H9 (cell line): ENCODE measurements around the gene TGFBI. TPM values are rescaled to one million over a fixed set of nuclear protein-coding genes. Genes with fewer than 3 reads are reported as not detected.

ENCODE experiments used
- DNase-seq: peaks from one replicate; pipeline ENCODE4 v3.0.0-alpha.2; 2017
- H2AFZ ChIP-seq: one replicate; pipeline ENCODE4 v1.6.1; 2013; ENCODE audit warnings: mild to moderate bottlenecking, low read length, control low read depth, moderate library complexity
- H2AK5ac ChIP-seq: 2 replicates; pipeline ENCODE4 v1.6.1; 2013; ENCODE audit warnings: low read length, control low read depth, mixed read lengths; ENCODE audit not compliant: insufficient read length
- H2BK120ac ChIP-seq: one replicate; pipeline ENCODE4 v1.6.1; 2013; ENCODE audit warnings: low read depth, mild to moderate bottlenecking, low read length, control low read depth, inconsistent platforms; ENCODE audit not compliant: poor library complexity, severe bottlenecking
- H2BK12ac ChIP-seq: 2 replicates; pipeline ENCODE4 v1.6.1; 2013; ENCODE audit warnings: low read length, control low read depth, mixed read lengths, low read depth; ENCODE audit not compliant: insufficient read length
- H2BK15ac ChIP-seq: 2 replicates; pipeline ENCODE4 v1.6.1; 2013; ENCODE audit warnings: low read depth, low read length, control low read depth
- H2BK20ac ChIP-seq: one replicate; pipeline ENCODE4 v1.6.1; 2013; ENCODE audit warnings: low read depth, mild to moderate bottlenecking, low read length, control low read depth, inconsistent platforms; ENCODE audit not compliant: poor library complexity, severe bottlenecking
- H2BK5ac ChIP-seq: 2 replicates; pipeline ENCODE4 v1.6.1; 2013; ENCODE audit warnings: low read length, control low read depth, mixed read lengths; ENCODE audit not compliant: insufficient read length
- H3K14ac ChIP-seq: 2 replicates; pipeline ENCODE4 v1.6.1; 2013; ENCODE audit warnings: low read length, control low read depth; ENCODE audit not compliant: insufficient read depth
- H3K18ac ChIP-seq: 2 replicates; pipeline ENCODE4 v1.6.1; 2013; ENCODE audit warnings: low read depth, mild to moderate bottlenecking, mixed read lengths, low read length, control low read depth; ENCODE audit not compliant: insufficient read length
- H3K23ac ChIP-seq: 2 replicates; pipeline ENCODE4 v1.6.1; 2013; ENCODE audit warnings: low read length, control low read depth, mixed read lengths, low read depth; ENCODE audit not compliant: insufficient read length
- H3K23me2 ChIP-seq: 2 replicates; pipeline ENCODE4 v1.6.1; 2013; ENCODE audit warnings: low read depth, mild to moderate bottlenecking, mixed read lengths, low read length, control low read depth; ENCODE audit not compliant: insufficient read length, poor library complexity, severe bottlenecking
- H3K27ac ChIP-seq: 2 replicates; pipeline ENCODE4 v1.5.1; 2013; ENCODE audit warnings: low read length, control low read depth, mixed read lengths, low read depth; ENCODE audit not compliant: insufficient read length
- H3K27me3 ChIP-seq: 2 replicates; pipeline ENCODE4 v1.6.1; 2013; ENCODE audit warnings: low read length, control low read depth, inconsistent platforms; ENCODE audit not compliant: insufficient read depth
- H3K4ac ChIP-seq: 2 replicates; pipeline ENCODE4 v1.6.1; 2013; ENCODE audit warnings: low read depth, mild to moderate bottlenecking, control low read depth, inconsistent platforms, low read length, moderate library complexity
- H3K4me1 ChIP-seq: 2 replicates; pipeline ENCODE4 v1.6.1; 2013; ENCODE audit warnings: low read length, control low read depth, inconsistent platforms; ENCODE audit not compliant: insufficient read depth
- H3K4me2 ChIP-seq: 2 replicates; pipeline ENCODE4 v1.6.1; 2013; ENCODE audit warnings: low read length, control low read depth, mixed read lengths; ENCODE audit not compliant: insufficient read length, insufficient read depth
- H3K56ac ChIP-seq: 2 replicates; pipeline ENCODE4 v1.6.1; 2013; ENCODE audit warnings: low read depth, mild to moderate bottlenecking, mixed read lengths, low read length, control low read depth; ENCODE audit not compliant: insufficient read length
- H3K79me1 ChIP-seq: 2 replicates; pipeline ENCODE4 v1.6.1; 2013; ENCODE audit warnings: low read depth, mild to moderate bottlenecking, moderate library complexity, low read length, control low read depth, inconsistent platforms; ENCODE audit not compliant: insufficient read depth, poor library complexity, severe bottlenecking
- H3K79me2 ChIP-seq: 2 replicates; pipeline ENCODE4 v1.6.1; 2013; ENCODE audit warnings: low read length, control low read depth, inconsistent platforms; ENCODE audit not compliant: insufficient read depth
- H3K9ac ChIP-seq: 2 replicates; pipeline ENCODE4 v1.6.1; 2013; ENCODE audit warnings: low read length, control low read depth, mixed read lengths; ENCODE audit not compliant: insufficient read length; ENCODE audit errors: extremely low read depth
- H3K9me3 ChIP-seq: one replicate; pipeline ENCODE4 v1.6.1; 2013; ENCODE audit warnings: low read depth, low read length, inconsistent platforms; ENCODE audit not compliant: control insufficient read depth
- H3T11ph ChIP-seq: one replicate; pipeline ENCODE4 v1.6.1; 2013; ENCODE audit warnings: mild to moderate bottlenecking, low read length, control low read depth, inconsistent platforms
- H4K20me1 ChIP-seq: one replicate; pipeline ENCODE4 v1.6.1; 2013; ENCODE audit not compliant: control insufficient read depth, insufficient read length, insufficient read depth
- H4K5ac ChIP-seq: 2 replicates; pipeline ENCODE4 v1.6.1; 2013; ENCODE audit warnings: low read depth, mild to moderate bottlenecking, mixed read lengths, low read length, control low read depth; ENCODE audit not compliant: insufficient read length
- H4K8ac ChIP-seq: replicated peaks from 2 replicates; pipeline ENCODE4 v1.6.1; 2013; ENCODE audit warnings: low read length, control low read depth, mixed read lengths, low read depth; ENCODE audit not compliant: insufficient read length
- H4K91ac ChIP-seq: 2 replicates; pipeline ENCODE4 v1.6.1; 2013; ENCODE audit warnings: low read depth, mild to moderate bottlenecking, moderate library complexity, mixed read lengths, low read length, control low read depth; ENCODE audit not compliant: insufficient read length
- H3K27ac Mint-ChIP-seq, 3 experiments: 2 replicates in 2 of 3; 3 replicates in 1 of 3; pipeline ENCODE4 v1.8.0; 2020 to 2021; ENCODE audit warnings: mixed read lengths in 3 of 3, mild to moderate bottlenecking in 1 of 3, moderate library complexity in 1 of 3
- H3K27me3 Mint-ChIP-seq: 2 replicates; pipeline ENCODE4 v1.8.0; 2021; ENCODE audit warnings: low read depth, mild to moderate bottlenecking, moderate library complexity, mixed read lengths
- H3K36me3 Mint-ChIP-seq, 3 experiments: 2 replicates in 2 of 3; 3 replicates in 1 of 3; pipeline ENCODE4 v1.8.0; 2020 to 2021; ENCODE audit warnings: low read depth in 3 of 3, mixed read lengths in 3 of 3; ENCODE audit not compliant: insufficient read depth in 1 of 3
- H3K4me1 Mint-ChIP-seq, 2 experiments: 2 replicates each; pipeline ENCODE4 v1.8.0; 2020; ENCODE audit warnings: mixed read lengths in 2 of 2
- H3K4me3 Mint-ChIP-seq, 2 experiments: 2 replicates in 1 of 2; 3 replicates in 1 of 2; pipeline ENCODE4 v1.8.0; 2020 to 2021; ENCODE audit warnings: mild to moderate bottlenecking in 2 of 2, mixed read lengths in 2 of 2, moderate library complexity in 1 of 2
- H3K9me3 Mint-ChIP-seq, 2 experiments: 2 replicates in 1 of 2; 3 replicates in 1 of 2; pipeline ENCODE4 v1.8.0; 2020; ENCODE audit warnings: mild to moderate bottlenecking in 2 of 2, mixed read lengths in 2 of 2, moderate library complexity in 1 of 2
- WGBS: extraction: QIAGEN DNeasy Blood & Tissue Kit; methylation state at CpG from one replicate; pipeline ENCODE4 v1.1.7; 2013; ENCODE audit warnings: missing lambda C conversion rate, low lambda C conversion rate, mixed read lengths; ENCODE audit not compliant: insufficient read length; ENCODE audit errors: extremely low coverage; 5-methylcytosine and 5-hydroxymethylcytosine counted together
- total RNA-seq: library from RNA; stranded (reverse); gene quantifications from 2 replicates; pipeline ENCODE4 v1.2.1, GENCODE V29; 2021
- TF ChIP-seq, protein P1 (sequence below): fragments of 200-600 bp; sonication (generic); conservative IDR thresholded peaks from 3 replicates; pipeline ENCODE4 v1.8.0; 2021; ENCODE audit warnings: antibody characterized with exemption, mild to moderate bottlenecking

The TGFBI gene
- total RNA-seq, 1 experiment from 2014 or later = 4.7 TPM

GRCh38 chr5:135990528-135991255 is 38.1 kb upstream of the TGFBI start:
- no peaks in the 10 kb centered on the region for H3K79me1 ChIP-seq
- WGBS = no CpG with 5 or more reads among the region's 21 CpGs
- no peak overlapping the region for H2AK5ac ChIP-seq
- no peak overlapping the region for H4K91ac ChIP-seq
- Mint-ChIP-seq H3K4me1 (no peaks in the 10 kb centered on the region), H3K36me3 (no peaks in the 10 kb centered on the region), H3K27me3 (peaks cover 12% of the 10 kb centered on the region), H3K9me3 (no peaks in the 10 kb centered on the region), H3K4me3 (no peak overlapping the region), H3K27ac (no peak overlapping the region)
- no peak for DNase-seq
- no peak overlapping the region for H2BK120ac ChIP-seq
- TF ChIP-seq, protein P1, sequence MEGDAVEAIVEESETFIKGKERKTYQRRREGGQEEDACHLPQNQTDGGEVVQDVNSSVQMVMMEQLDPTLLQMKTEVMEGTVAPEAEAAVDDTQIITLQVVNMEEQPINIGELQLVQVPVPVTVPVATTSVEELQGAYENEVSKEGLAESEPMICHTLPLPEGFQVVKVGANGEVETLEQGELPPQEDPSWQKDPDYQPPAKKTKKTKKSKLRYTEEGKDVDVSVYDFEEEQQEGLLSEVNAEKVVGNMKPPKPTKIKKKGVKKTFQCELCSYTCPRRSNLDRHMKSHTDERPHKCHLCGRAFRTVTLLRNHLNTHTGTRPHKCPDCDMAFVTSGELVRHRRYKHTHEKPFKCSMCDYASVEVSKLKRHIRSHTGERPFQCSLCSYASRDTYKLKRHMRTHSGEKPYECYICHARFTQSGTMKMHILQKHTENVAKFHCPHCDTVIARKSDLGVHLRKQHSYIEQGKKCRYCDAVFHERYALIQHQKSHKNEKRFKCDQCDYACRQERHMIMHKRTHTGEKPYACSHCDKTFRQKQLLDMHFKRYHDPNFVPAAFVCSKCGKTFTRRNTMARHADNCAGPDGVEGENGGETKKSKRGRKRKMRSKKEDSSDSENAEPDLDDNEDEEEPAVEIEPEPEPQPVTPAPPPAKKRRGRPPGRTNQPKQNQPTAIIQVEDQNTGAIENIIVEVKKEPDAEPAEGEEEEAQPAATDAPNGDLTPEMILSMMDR = no peak
- H3K4ac ChIP-seq = no peak overlapping the region
- H2BK15ac ChIP-seq = no peak overlapping the region
- H4K20me1 ChIP-seq = no peaks in the 10 kb centered on the region
- H3K23ac ChIP-seq = no peak overlapping the region
- H3K56ac ChIP-seq = no peak overlapping the region
- H2BK12ac ChIP-seq = no peak overlapping the region
- no peak overlapping the region for H3K27ac ChIP-seq
- no peak overlapping the region for H3K4me2 ChIP-seq
- no peaks in the 10 kb centered on the region for H3K27me3 ChIP-seq
- no peak overlapping the region for H4K5ac ChIP-seq
- no peaks in the 10 kb centered on the region for H3K23me2 ChIP-seq
- no peak overlapping the region for H2BK20ac ChIP-seq
- H3K9me3 ChIP-seq = no peaks in the 10 kb centered on the region
- no peaks in the 10 kb centered on the region for H3K79me2 ChIP-seq
- H3K4me1 ChIP-seq = no peaks in the 10 kb centered on the region
- peak overlapping the region; percentile 38 for H4K8ac ChIP-seq
- H3K18ac ChIP-seq = no peak overlapping the region
- no peak overlapping the region for H3K9ac ChIP-seq
- no peak overlapping the region for H3T11ph ChIP-seq
- H3K14ac ChIP-seq = peak overlapping the region; percentile 39; the same call in 1 of the 2 replicates
- no peak overlapping the region for H2BK5ac ChIP-seq
- no peak overlapping the region for H2AFZ ChIP-seq
